K562 (cell line): ENCODE measurements around the gene TFF1. TPM values are rescaled to one million over a fixed set of nuclear protein-coding genes. Genes with fewer than 3 reads are reported as not detected.
A peak's percentile ranks its signal among the peaks of the same experiment; 100 is the strongest.

Source experiments
- ATAC-seq: fragments of 200-7000 bp; cut with Tn5 transposase; 3 replicates; pipeline ENCODE4 v1.9.1; 2020; ENCODE audit warnings: moderate library complexity
- BruUV-seq: library from RNA; stranded (reverse); fragments of 400-500 nt; replicated peaks from 2 replicates; lab custom pipeline; 2021; lab: Mats Ljungman, UMichigan
- CTCF ChIA-PET: fragments of 300-600 bp; formaldehyde crosslinking; extraction: SDS; loops from one replicate; lab custom pipeline; 2021; ENCODE audit warnings: low intra/inter-chr PET ratio; lab: Yijun Ruan, JAX
- POLR2A ChIA-PET: fragments of 300-600, 350-650 bp; sonication (Branson Sonifier 250); formaldehyde crosslinking; extraction: SDS; loops from one replicate; lab custom pipeline; 2021; ENCODE audit warnings: antibody characterized with exemption, inconsistent platforms; lab: Yijun Ruan, JAX
- DNase-seq, 4 experiments: peaks; one replicate each; pipeline versions ENCODE4 v3.0.0 to v3.0.0-alpha.2; 2011 to 2018; ENCODE audit warnings: low spot score in 3 of 4, mixed read lengths in 3 of 4; ENCODE audit errors: extremely low read depth in 1 of 4
- FAIRE-seq: peaks from 2 replicates; lab custom pipeline; 2011; peaks lifted over from hg19 to GRCh38; lab: Jason Lieb, UNC
- H2AFZ ChIP-seq: 2 replicates; pipeline ENCODE4 v1.6.0; 2011; ENCODE audit warnings: low read depth, low read length, control low read depth, inconsistent platforms
- H3K27ac ChIP-seq: fragments of 200-600 bp; 3 replicates; pipeline ENCODE4 v1.8.0; 2011; ENCODE audit warnings: low read depth, mild to moderate bottlenecking, control low read depth, inconsistent platforms, low read length, moderate library complexity, mixed read lengths; ENCODE audit errors: extremely low read depth
- H3K27me3 ChIP-seq, 2 experiments: fragments of 300-600 bp in 1 of 2; 2 replicates in 1 of 2; 3 replicates in 1 of 2; pipeline versions ENCODE4 v1.6.0 to v1.8.0; 2011; ENCODE audit warnings: inconsistent platforms in 2 of 2, low read length in 2 of 2, mild to moderate bottlenecking in 1 of 2, mixed read lengths in 1 of 2, moderate library complexity in 1 of 2; ENCODE audit not compliant: control insufficient read depth in 2 of 2, insufficient read depth in 2 of 2
- H3K36me3 ChIP-seq: fragments of 300-600 bp; 3 replicates; pipeline ENCODE4 v1.8.0; 2011; ENCODE audit warnings: mild to moderate bottlenecking, low read length, inconsistent platforms; ENCODE audit not compliant: control insufficient read depth, insufficient read depth
- H3K4me1 ChIP-seq, 2 experiments: fragments of 200-600 bp in 1 of 2; replicated peaks in 1 of 2; 2 replicates in 1 of 2; 3 replicates in 1 of 2; pipeline versions ENCODE4 v1.5.1 to v1.8.0; 2011; ENCODE audit warnings: inconsistent platforms in 2 of 2, low read length in 2 of 2, mild to moderate bottlenecking in 1 of 2, mixed read lengths in 1 of 2, moderate library complexity in 1 of 2; ENCODE audit not compliant: control insufficient read depth in 2 of 2, insufficient read depth in 2 of 2
- H3K4me2 ChIP-seq: 2 replicates; pipeline ENCODE4 v1.6.1; 2011; ENCODE audit warnings: low read length, control low read depth, inconsistent platforms, mixed read lengths; ENCODE audit not compliant: insufficient read depth
- H3K4me3 ChIP-seq: fragments of 200-600 bp; sonication (generic), shearing (Covaris generic); 2 replicates; pipeline ENCODE4 v1.5.1; 2016; ENCODE audit warnings: control low read depth, inconsistent platforms
- H3K79me2 ChIP-seq: fragments of 200-600 bp; 3 replicates; pipeline ENCODE4 v1.8.0; 2011; ENCODE audit warnings: low read length, inconsistent platforms; ENCODE audit not compliant: control insufficient read depth, insufficient read depth
- H3K9ac ChIP-seq, 2 experiments: 2 replicates each; pipeline versions ENCODE4 v1.6.0 to v1.6.1; 2011; ENCODE audit warnings: low read depth in 2 of 2, low read length in 2 of 2, control low read depth in 1 of 2, inconsistent platforms in 1 of 2, mild to moderate bottlenecking in 1 of 2, mixed read lengths in 1 of 2; ENCODE audit not compliant: insufficient read depth in 1 of 2
- H3K9me1 ChIP-seq: one replicate; pipeline ENCODE4 v1.6.0; 2011; ENCODE audit warnings: inconsistent platforms, mild to moderate bottlenecking, low read length, moderate library complexity; ENCODE audit not compliant: control insufficient read depth, insufficient read depth
- H3K9me3 ChIP-seq: replicated peaks from 2 replicates; pipeline ENCODE4 v1.5.1; 2011; ENCODE audit warnings: low read depth, low read length, inconsistent platforms; ENCODE audit not compliant: control insufficient read depth, insufficient read depth
- H4K20me1 ChIP-seq: replicated peaks from 2 replicates; pipeline ENCODE4 v1.6.1; 2011; ENCODE audit warnings: low read length, inconsistent platforms, mixed read lengths; ENCODE audit not compliant: control insufficient read depth, insufficient read depth
- ARID1B ChIP-seq: fragments of 450-650 bp; IDR thresholded peaks from 2 replicates; pipeline ENCODE4 v1.6.1; 2016; ENCODE audit warnings: antibody characterized with exemption, mild to moderate bottlenecking, inconsistent platforms
- CREB1 ChIP-seq, 2 experiments: sonication (generic) in 1 of 2; formaldehyde crosslinking in 1 of 2; IDR thresholded peaks; 2 replicates each; pipeline versions ENCODE4 v1.6.1 to v1.8.0; 2012 to 2022; ENCODE audit warnings: inconsistent platforms in 1 of 2, mild to moderate bottlenecking in 1 of 2, missing genetic modification reagents in 1 of 2, moderate library complexity in 1 of 2
- DPF2 ChIP-seq: fragments of 450-650 bp; IDR thresholded peaks from 2 replicates; pipeline ENCODE4 v1.6.1; 2016
- EGR1 ChIP-seq: fragments of 450-650 bp; conservative IDR thresholded peaks from 2 replicates; pipeline ENCODE4 v1.6.1; 2017; ENCODE audit warnings: mild to moderate bottlenecking
- HDAC1 ChIP-seq, 2 experiments: fragments of 450-650 bp; IDR thresholded peaks; 2 replicates each; pipeline ENCODE4 v1.6.1; 2016 to 2017; ENCODE audit warnings: inconsistent platforms in 1 of 2, mild to moderate bottlenecking in 1 of 2, moderate library complexity in 1 of 2
- MAZ ChIP-seq, 2 experiments: fragments of 450-650 bp in 1 of 2; sonication (generic) in 1 of 2; formaldehyde crosslinking; IDR thresholded peaks in 1 of 2; conservative IDR thresholded peaks in 1 of 2; 2 replicates each; pipeline versions ENCODE4 v1.4.0 to v1.5.0; 2020; ENCODE audit warnings: mild to moderate bottlenecking in 1 of 2, missing genetic modification reagents in 1 of 2
- MBD2 ChIP-seq: sonication (generic); IDR thresholded peaks from 2 replicates; pipeline ENCODE4 v1.6.1; 2016; ENCODE audit warnings: low read depth, borderline replicate concordance
- SMARCA4 ChIP-seq: fragments of 450-650 bp; IDR thresholded peaks from 2 replicates; pipeline ENCODE4 v1.6.1; 2016
- TCF7 ChIP-seq: sonication (generic); IDR thresholded peaks from 2 replicates; pipeline ENCODE4 v1.6.1; 2016; ENCODE audit warnings: antibody characterized with exemption, borderline replicate concordance
- ZBTB1 ChIP-seq: sonication (generic); formaldehyde crosslinking; IDR thresholded peaks from 2 replicates; pipeline ENCODE4 v1.8.1; 2023; ENCODE audit warnings: missing genetic modification reagents, low read depth, mild to moderate bottlenecking, borderline replicate concordance
- ZFP36 ChIP-seq: fragments of 150-350 bp; IDR thresholded peaks from 2 replicates; pipeline ENCODE4 v1.6.1; 2018; ENCODE audit warnings: low read length, low read depth; ENCODE audit not compliant: partially characterized antibody
- ZNF436 ChIP-seq: fragments of 250-450, 450-650 bp; sonication (Bioruptor Pico); formaldehyde crosslinking; IDR thresholded peaks from 2 replicates; pipeline ENCODE4 v1.7.0; 2020; ENCODE audit warnings: mild to moderate bottlenecking
- ZNF445 ChIP-seq: fragments of 250-450 bp; sonication (Bioruptor Pico); IDR thresholded peaks from 2 replicates; pipeline ENCODE4 v1.4.0; 2020; ENCODE audit warnings: low read depth, mild to moderate bottlenecking, moderate library complexity
- WGBS: fragments of 100-300 bp; shearing (Covaris generic); methylation state at CpG from one replicate; pipeline ENCODE4 v1.1.6; 2016; ENCODE audit warnings: low coverage, mixed read lengths; ENCODE audit not compliant: insufficient coverage; ENCODE audit errors: missing lambda C conversion rate; 5-methylcytosine and 5-hydroxymethylcytosine counted together
- in situ Hi-C: fragments of 300-500 bp; cut with MboI; formaldehyde crosslinking; loops from 4 replicates; pipeline ENCODE4 v1.15.0; 2018; ENCODE audit warnings: inconsistent platforms, mixed read lengths
- intact Hi-C: fragments of 100-400 bp; cut with micrococcal nuclease; formaldehyde crosslinking; loops from 2 replicates; pipeline ENCODE4 v1.14.2; 2022
- polyA plus RNA-seq, 8 experiments: library from polyadenylated mRNA; depleted of rRNA in 4 of 8; stranded (reverse) in 5 of 8; unstranded in 3 of 8; fragments of >200 nt; fragmentation: Nextera tagmentation in 2 of 8; fragmentation: Illumina TruSeq in 1 of 8; extraction: Ambion mirVana in 2 of 8; extraction: Trizol in 1 of 8; gene quantifications; 2 replicates each; pipeline versions ENCODE4 v1.2.1 to v1.2.3, GENCODE V29; 2011 to 2014; ENCODE audit warnings: inconsistent platforms in 1 of 8, missing spikeins in 1 of 8
- total RNA-seq, 7 experiments: library from RNA; depleted of rRNA in 6 of 7; stranded (reverse); fragments of >200 nt in 6 of 7; fragmentation: Illumina TruSeq in 2 of 7; extraction: Trizol in 2 of 7; gene quantifications; 2 replicates each; pipeline versions ENCODE4 v1.2.1 to v1.2.3, GENCODE V29; 2011 to 2021; ENCODE audit warnings: low replicate concordance in 1 of 7
- TF ChIP-seq, protein P1 (sequence below), 2 experiments: IDR thresholded peaks; 2 replicates each; pipeline ENCODE4 v1.6.1; 2011; ENCODE audit warnings: borderline replicate concordance in 1 of 2, control low read depth in 1 of 2, low read depth in 1 of 2, low read length in 1 of 2, mild to moderate bottlenecking in 1 of 2, mixed read lengths in 1 of 2, moderate library complexity in 1 of 2; ENCODE audit not compliant: insufficient read depth in 1 of 2, insufficient read length in 1 of 2, poor library complexity in 1 of 2, severe bottlenecking in 1 of 2; ENCODE audit errors: extremely low read depth in 1 of 2
- TF ChIP-seq, protein P2 (sequence below): sonication (generic); formaldehyde crosslinking; IDR thresholded peaks from 2 replicates; pipeline ENCODE4 v1.8.0; 2022; ENCODE audit warnings: missing genetic modification reagents, mild to moderate bottlenecking, moderate library complexity, borderline replicate concordance
- TF ChIP-seq, protein P3 (sequence below): fragments of 450-650 bp; IDR thresholded peaks from 2 replicates; pipeline ENCODE4 v1.6.1; 2016

The TFF1 gene
- total and polyA plus RNA-seq, 9 of the 15 experiments (the other 6 are each of a cell fraction or from before 2014, with no cell fraction given) = 0.31 TPM; not detected in 8

DNA sequence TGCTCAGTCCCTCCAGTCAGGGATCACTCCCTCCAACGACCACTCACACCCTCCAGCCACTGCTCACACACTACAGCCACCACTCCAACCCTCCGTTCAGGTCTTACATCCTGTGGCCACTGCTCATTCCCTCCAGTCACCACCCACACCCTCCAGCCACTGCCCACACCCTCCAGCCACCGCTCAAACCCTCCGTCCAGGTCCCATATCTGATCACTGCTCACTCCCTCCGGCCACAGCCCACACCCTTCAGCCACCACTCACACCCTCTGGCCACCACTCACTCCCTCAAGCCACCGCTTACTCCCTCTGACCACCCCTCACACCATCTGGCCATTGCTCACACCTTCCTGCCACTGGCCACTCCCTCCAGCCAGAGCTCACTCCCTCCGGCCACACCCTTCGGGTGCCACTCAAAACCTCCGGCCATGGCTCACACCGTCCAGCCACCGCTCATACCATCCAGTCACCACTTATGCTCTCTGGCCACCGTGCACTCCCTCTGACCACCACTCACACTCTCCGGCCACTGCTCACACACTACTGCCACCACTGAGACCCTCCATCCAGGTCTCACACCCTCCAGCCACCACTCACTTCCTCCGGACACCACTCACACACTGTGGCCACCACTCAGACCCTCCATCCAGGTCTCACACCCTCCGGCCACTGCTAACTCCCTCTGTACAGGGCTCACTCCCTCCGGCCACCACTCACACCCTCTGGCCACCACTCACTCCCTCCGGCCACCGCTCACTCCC is 4.7 kb upstream of the TFF1 start:
- H3K4me3 ChIP-seq = no peak overlapping the region
- DNase-seq (peak; percentile 18 to 60 (median 59)), FAIRE-seq (no peak), ATAC-seq (peak; percentile 61)
- H3K36me3 ChIP-seq = no peaks in the 10 kb centered on the region
- peaks cover 13 to 35% of the 10 kb centered on the region in 2 experiments; a peak in 4 of 5 replicates for H3K4me1 ChIP-seq
- ChIA-PET CTCF (no interaction called here), POLR2A (no interaction called here)
- intact Hi-C loops (no loop called here), in situ Hi-C loops (no loop called here)
- H3K9me1 ChIP-seq = no peaks in the 10 kb centered on the region
- no TSS peak for BruUV-seq
- H3K9me3 ChIP-seq = no peaks in the 10 kb centered on the region
- no peak overlapping the region; the same call in 1 of the 2 replicates for H3K4me2 ChIP-seq
- no peaks in the 10 kb centered on the region for H3K79me2 ChIP-seq
- 22% methylated on average over 18 of the region's 18 CpGs for WGBS
- H3K9ac ChIP-seq = peak overlapping the region in 1 of 2 experiments; percentile 67; a peak in 1 of 4 replicates
- no peak overlapping the region for H3K27ac ChIP-seq
- H3K27me3 ChIP-seq = peaks cover 12 to 45% of the 10 kb centered on the region in 2 experiments; a peak in 4 of 5 replicates
- H4K20me1 ChIP-seq = peaks cover 13% of the 10 kb centered on the region; the same call in 1 of the 2 replicates
- H2AFZ ChIP-seq = no peak overlapping the region
- peak; percentile 34 for TF ChIP-seq ZFP36
- peak in 1 of 2 experiments; percentile 27; a peak in 1 of 4 replicates for TF ChIP-seq MAZ (CRISPR knock-in tag; conservative IDR thresholded peaks at IDR 0.05 in 1 of 2, IDR thresholded peaks at IDR 0.05 in 1 of 2)
- no peak for TF ChIP-seq CREB1 (IDR thresholded peaks at IDR 0.05)
- TF ChIP-seq CREB1 (CRISPR knock-in tag; IDR thresholded peaks at IDR 0.05) = no peak
- peak in 1 of 2 experiments; percentile 48; a peak in 1 of 4 replicates for TF ChIP-seq HDAC1 (IDR thresholded peaks at IDR 0.05)
- TF ChIP-seq DPF2 = 0 out of 2 replicates have a peak, but pooled peaks have one; percentile 39
- peak; percentile 83 for TF ChIP-seq EGR1
- TF ChIP-seq, protein P1, sequence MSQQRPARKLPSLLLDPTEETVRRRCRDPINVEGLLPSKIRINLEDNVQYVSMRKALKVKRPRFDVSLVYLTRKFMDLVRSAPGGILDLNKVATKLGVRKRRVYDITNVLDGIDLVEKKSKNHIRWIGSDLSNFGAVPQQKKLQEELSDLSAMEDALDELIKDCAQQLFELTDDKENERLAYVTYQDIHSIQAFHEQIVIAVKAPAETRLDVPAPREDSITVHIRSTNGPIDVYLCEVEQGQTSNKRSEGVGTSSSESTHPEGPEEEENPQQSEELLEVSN (IDR thresholded peaks at IDR 0.05; ENCODE audit: borderline replicate concordance in 1 of 2, extremely low read depth in 1 of 2, insufficient read depth in 1 of 2, insufficient read length in 1 of 2, low read depth in 1 of 2, low read length in 1 of 2, poor library complexity in 1 of 2, severe bottlenecking in 1 of 2) = peak in 1 of 2 experiments; percentile 24
- TF ChIP-seq, protein P2, sequence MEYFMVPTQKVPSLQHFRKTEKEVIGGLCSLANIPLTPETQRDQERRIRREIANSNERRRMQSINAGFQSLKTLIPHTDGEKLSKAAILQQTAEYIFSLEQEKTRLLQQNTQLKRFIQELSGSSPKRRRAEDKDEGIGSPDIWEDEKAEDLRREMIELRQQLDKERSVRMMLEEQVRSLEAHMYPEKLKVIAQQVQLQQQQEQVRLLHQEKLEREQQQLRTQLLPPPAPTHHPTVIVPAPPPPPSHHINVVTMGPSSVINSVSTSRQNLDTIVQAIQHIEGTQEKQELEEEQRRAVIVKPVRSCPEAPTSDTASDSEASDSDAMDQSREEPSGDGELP (CRISPR knock-in tag) = peak; percentile 29; the same call in 1 of the 2 replicates
- TF ChIP-seq ZBTB1 (CRISPR knock-in tag) = peak; percentile 75; the same call in 1 of the 2 replicates
- peak; percentile 53; the same call in 1 of the 2 replicates for TF ChIP-seq ARID1B
- TF ChIP-seq ZNF436 (CRISPR knock-in tag) = no peak
- TF ChIP-seq ZNF445 (CRISPR knock-in tag) = no peak
- TF ChIP-seq, protein P3, sequence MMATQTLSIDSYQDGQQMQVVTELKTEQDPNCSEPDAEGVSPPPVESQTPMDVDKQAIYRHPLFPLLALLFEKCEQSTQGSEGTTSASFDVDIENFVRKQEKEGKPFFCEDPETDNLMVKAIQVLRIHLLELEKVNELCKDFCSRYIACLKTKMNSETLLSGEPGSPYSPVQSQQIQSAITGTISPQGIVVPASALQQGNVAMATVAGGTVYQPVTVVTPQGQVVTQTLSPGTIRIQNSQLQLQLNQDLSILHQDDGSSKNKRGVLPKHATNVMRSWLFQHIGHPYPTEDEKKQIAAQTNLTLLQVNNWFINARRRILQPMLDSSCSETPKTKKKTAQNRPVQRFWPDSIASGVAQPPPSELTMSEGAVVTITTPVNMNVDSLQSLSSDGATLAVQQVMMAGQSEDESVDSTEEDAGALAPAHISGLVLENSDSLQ = peak; percentile 95
- no peak for TF ChIP-seq TCF7
- 0 out of 2 replicates have a peak, but pooled peaks have one; percentile 30 for TF ChIP-seq SMARCA4
- no peak for TF ChIP-seq MBD2
